Activated CD8-positive, alpha-beta memory T cell treated with anti-CD3 and anti-CD28 coated beads, Interleukin-2, amount 50 U/mL, for 48 hours (primary cell): ENCODE data around the gene PHLDB2.
A peak's percentile ranks its signal among the peaks of the same experiment; 100 is the strongest.

Experiments used
- DNase-seq: peaks from one replicate; pipeline ENCODE4 v3.0.0-alpha.2; 2020

PHLDB2 gene

DNA sequence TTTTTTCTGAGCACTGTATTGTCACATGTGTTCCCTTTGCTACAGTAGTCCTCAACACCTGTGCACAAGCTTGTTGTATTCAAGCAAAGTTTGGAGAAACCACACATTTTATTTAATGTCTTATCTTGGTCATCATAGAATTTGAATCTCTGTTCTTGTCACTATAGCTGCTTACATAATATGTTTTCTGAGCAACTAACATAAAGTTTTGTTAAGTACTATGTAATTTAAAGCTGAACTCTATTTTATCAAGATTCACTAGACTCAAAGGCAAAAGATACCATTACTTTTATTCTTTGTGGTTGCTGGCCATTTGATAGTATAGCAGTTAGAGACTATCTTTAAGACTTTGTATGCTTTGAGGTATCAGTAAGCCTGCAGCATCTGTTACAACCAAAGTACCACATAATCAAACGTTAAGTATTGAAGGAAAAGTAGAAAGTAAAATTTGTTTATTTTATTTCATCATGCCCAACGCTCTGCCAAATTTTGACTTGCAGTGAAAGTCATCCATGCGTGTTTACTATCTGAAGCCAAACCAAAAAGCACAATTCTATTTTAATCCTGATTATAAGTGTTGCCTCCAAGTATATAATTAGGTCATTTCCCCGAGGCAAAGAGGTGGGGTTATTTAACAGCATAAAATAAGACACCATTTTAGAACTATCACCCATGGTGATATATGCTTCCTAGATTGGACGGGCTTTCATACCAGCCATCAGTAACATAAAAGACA is 109.4 kb downstream of the PHLDB2 start:
- no peak for DNase-seq

DNA sequence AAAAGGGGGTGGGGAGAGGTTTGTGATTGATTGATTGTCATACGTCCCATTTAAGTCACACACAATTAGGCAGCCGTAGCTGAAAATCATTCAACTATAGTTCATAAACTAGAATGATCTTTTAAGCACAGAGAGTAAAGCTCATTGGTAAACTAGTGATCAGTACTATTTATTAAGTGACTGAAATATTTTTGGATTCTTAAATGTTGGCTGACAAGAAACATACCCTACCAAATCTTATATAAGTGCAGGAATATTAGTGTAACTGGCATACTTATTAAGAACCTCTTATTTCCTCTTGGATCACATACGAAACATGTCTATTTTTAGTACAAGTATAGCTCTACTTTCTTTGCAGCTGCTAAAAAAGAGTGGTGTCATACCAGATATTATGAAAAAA is 111.3 kb downstream of the PHLDB2 start:
- DNase-seq, result no peak

DNA sequence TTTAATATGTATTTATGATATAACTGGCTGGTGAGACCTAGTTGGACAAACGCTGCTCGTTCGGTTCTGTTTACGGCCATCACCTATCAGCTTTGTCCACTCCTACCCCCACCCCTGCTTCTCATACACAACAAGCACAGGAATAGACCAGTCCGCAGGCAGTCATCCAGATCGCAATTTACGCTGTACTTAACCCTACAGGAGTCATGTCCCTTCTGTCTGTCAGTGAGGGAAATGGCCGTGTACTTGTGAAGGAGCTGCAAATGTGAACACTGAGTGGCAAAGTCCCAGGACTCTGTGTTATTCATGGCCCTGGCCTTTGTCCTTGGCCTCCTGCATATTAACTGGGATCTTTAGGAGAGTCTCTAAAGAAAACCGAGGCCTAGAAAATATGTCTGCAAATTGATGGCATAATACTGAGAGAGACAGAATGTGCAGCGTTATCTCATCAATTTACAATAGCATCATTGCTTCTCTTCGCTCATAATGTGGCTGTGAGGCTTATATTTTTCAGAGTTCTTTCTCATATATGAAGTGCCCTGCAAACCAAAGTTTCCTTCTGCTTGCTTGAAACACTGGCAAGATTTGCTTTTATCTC is 112.6 kb downstream of the PHLDB2 start:
- DNase-seq, result no peak

DNA sequence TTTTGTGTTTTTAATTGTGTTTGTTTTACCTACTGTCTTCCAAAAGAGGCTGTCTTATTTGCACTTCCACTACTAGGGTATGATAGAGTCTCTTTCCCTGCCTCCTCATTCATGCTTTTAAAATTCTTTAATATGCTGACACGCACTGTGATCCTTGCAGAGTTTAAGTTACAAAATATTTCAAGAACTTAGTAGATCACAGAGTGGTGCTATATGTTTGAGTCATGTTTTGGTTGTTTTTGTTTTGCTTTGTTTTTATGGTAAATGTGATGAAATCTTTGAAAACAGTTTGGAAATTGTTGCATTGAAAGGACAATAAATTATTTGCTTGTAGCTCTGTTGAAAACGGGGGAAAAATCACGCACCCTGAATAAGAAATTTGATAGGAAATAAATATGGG is 113.8 kb downstream of the PHLDB2 start:
- DNase-seq, result no peak

DNA sequence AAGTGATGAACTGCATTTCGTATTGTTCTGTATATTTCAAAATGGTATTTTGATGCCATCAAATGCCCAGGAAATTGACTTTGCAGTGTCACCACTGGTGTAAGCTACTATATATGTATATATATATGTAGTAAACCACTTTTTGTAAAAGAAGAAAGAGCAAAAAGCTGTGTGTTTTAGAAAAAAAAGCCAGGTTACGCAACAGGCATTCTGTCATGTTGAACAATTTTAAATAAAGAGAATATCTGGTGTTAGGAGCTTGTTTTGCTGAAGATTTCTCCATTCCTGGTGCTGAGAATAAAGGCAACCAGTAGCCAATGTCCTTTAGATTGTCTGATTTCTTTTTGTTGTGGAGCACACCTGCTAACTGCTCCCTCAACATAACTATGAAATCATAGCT is 116.1 kb downstream of the PHLDB2 start:
- DNase-seq, result no peak

DNA sequence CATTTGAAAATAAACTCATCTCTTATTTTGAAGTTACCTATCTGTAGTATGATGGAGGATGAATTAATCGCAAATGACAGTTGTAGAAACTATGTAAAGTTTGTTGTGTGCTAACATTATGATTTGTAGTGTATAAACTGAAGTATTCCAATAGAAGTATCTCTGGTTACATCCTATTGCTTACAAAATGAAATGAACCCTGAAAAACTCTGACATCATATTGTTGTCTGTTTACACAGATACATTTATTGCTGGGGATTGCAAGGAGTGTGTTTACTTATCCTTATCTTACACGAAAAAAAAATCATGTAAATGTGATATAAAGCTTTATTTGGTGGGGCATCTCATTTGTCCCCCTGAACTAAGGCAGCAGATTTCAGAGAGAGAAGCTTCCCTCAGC is 117.2 kb downstream of the PHLDB2 start:
- no peak for DNase-seq

DNA sequence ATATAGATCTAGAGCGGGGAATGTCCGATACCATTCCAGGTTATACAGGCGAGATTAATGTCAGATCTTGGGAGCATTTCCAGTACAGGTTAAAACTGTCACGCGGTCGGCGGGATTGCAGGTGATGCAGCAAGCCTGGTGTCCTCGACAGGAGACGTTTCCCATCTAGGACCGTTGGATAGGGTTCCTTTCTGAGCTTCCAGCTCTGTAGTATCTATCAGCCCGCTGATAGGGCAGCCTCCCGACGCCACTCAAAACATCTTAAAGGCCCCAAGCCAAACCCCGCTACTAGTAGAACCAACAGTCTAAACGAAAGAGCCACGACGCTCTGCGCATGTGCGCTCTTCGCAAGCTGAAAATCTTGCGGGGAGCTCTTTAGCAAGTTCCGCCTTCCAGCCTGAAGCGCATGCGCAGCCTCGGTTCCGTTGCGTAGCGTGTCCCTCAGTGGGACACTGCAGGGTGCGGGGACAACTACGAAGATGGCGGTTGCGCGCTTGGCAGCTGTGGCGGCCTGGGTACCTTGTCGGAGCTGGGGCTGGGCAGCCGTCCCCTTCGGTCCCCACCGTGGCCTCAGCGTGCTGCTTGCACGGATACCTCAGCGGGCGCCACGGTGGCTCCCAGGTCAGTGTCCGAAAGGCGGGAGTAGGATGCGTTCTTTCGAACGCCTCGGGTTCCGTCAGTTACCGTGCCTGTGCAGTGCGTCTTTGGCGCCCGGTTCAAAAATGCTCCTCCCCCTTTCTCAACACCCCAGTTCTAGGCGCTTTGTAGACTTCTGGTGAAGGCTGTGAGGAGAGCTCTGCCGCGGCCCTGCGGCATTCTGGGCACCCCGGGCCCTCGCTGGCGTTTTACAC is 119.7 kb downstream of the PHLDB2 start, which contains the start of gene ABHD10:
ABHD10 (plus strand) TSS at position 444 of the 851 bp plus-strand sequence; CDS start at position 480, 36 bp downstream.
- DNase-seq, result peak; percentile 98

DNA sequence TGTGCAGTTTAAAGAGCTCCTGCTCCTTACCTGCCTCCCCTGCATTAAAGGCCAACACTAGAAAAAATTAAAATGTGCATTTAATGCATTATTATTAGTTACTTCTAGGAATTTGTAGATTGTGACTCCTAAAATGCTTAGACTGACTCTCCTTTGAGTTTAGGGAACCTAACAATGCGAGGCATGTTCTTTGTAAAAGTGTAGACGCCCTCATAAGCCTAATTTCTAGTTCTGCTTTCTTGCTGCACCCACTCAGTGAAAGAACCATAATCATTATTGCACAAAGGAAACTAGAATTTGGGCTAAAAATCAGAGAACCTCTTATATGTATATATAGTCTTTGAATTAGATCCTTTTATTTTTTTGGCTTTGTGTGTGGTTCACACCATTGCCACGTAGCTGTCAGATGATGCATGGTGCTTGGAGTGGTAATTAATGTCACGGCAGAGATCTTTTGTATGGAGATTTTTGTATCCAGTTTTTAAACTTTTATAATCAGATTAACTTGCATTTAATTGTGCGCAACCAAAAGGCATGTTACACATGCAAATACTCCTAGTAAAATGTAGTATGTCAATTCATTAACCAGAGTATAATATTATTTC is 120.5 kb downstream of the PHLDB2 start:
- DNase-seq, result no peak

DNA sequence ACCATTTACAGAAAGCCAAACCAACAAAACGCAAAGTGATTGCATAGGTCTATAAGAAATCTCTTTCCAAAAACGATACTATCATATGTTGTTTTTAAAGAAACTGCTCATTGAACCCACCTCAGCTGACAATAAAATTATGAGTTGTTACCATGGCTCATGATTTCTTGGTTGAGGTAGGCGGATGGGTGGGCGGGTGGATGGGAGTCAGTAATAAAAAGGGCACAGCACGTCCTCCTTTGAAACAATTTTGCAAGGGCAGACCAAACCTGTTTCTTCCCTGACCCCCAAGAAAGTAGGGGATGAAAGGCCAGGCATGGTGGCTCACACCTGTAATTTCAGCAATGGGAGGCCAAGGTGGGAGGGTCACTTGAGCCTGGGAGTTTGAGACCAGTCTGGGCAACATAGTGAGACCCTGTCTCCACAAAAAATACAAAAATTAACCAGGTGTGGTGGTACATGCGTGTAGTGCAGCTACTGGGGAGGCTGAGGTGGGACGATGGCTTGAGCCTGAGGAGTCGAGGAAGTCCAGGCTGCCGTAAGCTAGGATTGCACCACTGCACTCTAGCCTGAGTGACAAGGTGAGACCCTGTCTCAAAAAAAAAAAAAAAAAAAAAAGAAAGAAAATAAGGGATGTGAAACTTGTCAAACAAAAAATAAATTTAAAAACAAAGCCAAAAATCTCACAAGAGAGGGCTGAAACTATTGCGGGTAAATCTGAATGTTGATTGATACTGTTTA is 121.8 kb downstream of the PHLDB2 start:
- DNase-seq, result no peak

DNA sequence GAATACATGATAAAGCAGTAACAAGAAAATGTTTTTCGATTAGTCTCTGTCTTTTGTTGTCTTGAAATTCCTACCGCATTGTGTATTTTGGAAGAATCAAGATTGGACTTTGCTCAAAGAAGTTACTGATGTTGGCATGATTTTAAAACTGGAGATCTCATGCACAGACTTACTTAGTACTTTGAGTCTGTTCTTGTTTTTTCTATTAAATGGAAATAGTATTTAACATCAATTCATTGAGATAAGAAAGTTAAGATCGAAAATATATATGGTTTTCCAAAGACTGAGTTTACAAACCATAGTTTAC is 122.3 kb downstream of the PHLDB2 start:
- DNase-seq, result no peak

DNA sequence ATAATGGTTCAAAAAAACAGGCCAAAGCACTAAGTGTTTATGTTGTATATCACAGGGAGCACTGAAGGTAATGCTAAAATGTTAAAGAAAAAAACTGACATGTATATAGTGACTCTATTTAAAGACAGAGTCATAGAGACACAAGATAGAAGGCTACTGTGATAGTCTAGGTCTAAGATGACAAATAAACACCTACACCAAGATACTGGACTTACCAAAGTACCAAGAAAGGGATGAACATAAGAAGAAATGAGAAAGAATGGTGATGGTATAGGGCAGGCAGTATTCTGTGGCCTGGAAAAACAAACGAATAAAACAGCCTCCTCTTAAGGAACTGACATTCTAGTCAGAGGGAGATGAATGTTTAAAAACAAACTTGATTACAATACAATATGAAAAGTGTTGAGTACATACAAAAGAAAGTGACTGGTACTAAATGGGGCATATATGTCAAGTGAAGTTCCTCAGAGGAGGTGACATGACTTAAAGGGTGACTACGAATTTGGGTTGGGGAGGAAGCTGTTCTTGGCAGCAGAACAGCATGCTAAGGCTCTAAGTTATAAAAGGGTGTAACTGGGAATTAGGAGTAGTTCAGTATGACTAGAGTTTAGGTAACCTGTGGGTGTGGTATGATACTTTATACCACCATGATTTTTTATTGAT is 125.7 kb downstream of the PHLDB2 start:
- no peak for DNase-seq

DNA sequence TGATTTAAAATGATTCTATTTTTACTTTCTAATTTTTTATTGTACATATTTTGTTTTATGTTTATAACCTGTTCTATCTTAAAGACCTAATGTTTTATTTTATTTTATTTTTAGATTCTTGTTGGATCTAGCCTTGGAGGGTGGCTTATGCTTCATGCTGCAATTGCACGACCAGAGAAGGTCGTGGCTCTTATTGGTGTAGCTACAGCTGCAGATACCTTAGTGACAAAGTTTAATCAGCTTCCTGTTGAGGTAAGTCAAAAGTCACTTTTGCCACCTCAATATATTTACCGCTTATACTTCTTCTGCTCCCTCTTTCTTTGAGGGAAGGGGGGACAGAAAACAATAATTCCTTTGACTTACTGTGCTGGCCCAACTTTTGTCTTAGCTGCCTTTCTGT is 127.7 kb downstream of the PHLDB2 start:
- no peak for DNase-seq

DNA sequence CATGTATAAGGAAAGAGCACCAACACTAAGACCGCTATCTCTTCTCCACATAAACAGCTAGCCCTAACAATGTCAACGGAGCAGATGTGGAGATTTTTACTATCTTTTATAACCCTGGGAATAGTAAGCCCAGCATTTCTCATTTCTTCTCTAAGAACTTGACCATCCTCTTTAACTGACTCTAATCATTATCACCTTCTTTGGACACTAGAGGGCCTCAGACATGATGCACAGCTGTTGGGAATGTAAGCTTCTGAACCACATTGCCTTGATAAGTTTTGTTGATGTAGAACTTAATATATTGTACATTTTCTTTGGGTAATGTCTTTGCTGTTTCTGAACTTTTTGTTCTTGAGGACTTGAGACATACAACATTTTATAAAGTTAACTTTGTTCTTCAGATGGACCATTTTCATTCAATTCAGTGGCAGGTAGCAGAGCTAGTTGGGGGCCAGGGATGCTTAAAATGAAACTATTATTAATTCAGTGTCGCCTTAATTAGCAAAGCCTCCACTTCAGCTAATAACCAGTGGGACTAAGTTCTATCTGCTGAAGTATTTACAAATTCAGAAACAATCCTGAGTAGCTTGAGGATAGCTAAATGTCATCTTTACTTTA is 130.1 kb downstream of the PHLDB2 start:
- no peak for DNase-seq

DNA sequence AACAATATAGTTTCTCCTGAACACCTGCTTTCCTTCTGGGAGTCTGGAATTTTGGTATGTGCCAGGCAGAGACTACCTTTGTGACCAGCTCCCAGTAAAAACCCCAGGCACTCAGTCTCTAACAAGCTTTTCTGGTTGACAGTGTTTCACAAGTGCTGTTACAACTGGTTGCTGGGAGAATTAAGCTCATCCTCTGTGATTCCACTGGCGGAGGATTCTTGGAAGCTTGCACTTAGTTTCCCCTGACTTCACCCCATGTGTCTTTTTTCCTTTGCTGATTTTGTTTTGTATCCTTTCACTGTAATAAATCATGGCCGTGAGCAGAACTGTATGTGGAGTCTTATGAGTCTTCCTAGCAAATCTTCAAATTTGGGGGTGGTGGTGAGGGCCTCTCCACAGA is 134.0 kb downstream of the PHLDB2 start:
- DNase-seq, result no peak

DNA sequence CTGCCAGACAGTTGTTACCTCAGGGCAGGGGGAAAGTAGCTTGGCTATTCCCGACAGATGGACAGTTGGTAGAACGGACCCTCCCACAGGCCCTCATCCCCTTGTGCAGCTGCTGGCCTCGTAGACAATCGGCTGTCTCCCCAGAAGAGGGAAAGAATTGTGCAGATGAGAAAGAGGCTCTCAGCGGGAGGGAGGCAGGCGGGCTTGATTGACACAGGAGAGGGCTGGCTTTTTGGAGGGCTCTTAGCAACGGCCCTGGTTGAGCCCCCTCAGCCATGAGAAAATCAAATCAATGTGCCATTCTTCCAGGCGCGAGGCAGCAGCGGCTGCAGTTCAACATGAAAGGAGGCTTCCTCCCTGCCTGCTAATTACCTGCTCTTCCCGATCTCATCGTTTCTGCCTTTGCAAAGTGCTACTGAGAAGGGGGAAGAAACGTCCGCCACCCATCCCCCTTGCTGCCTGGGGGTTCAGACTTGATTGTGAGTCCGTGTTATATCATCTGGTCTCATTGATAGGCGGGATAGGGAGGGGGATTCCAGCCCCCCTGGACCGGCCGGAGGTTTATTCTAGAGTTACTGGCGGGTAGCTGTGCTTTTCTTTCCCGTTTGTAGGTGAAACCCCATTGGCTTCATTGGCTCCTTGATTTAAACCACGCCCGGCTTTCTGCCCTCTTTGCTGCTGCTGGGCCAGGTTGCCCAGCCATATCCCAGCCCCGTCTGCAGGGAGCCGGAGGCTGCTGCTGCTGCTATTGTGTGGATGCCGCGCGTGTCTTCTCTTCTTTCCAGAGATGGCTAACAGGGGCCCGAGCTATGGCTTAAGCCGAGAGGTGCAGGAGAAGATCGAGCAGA is 139.8 kb downstream of the PHLDB2 start, which contains the start of gene TAGLN3:
TAGLN3 (plus strand) TSS at position 287 of the 848 bp plus-strand sequence; CDS start at position 788, 501 bp downstream.
- no peak for DNase-seq

DNA sequence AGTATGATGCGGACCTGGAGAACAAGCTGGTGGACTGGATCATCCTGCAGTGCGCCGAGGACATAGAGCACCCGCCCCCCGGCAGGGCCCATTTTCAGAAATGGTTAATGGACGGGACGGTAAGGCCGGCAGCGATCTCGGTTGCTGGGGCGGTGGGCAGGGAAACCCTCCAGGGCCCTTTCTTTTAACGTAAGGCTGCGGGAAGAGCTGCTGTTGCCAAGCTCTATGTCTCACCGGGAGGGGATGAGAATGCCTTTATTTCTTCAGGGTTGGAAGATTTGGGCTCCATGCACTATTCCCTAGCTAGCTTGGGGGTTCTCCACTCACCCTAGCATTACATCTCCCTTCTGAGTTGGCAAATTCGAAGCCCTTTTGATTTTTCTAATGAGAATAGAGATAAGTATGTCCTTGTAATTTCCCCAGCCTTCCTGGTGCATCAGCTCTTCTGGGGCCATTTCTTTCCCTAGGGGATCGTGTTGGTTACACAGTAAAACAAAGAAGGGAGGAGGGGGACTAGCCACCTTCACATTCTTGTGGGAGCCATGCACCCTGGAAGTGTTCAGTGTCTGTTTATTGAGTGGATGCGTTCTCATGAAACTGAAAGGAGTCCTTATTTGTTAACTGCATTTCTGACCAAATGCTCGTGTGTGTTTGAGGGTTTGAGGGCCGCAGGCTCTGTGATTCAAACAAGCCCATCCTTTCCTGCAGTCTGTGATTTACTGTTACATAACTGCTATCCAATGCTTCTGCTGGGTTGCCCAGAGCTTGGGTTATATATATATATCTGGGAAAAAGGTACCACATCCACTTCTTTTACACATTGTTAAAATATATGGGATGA is 140.6 kb downstream of the PHLDB2 start:
- DNase-seq, result no peak

DNA sequence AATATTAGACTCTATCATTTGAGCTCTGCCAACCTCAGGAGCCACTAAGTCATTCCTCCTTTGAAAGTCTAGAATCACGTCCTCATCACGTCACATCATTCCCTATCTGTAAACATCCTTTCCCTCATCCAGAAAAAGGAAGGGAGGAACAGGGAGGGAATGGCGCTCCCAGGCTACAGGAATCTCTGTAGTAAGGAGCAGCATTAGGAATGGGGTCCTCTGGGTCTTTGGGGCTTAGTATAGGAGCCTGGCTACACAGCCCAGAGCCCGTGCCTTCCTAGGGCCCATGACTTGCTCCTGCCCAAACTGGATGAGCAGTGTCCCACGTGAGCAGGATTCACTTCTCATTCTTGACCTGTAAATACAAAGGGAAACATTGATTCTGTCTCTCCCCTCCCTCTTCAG is 141.3 kb downstream of the PHLDB2 start:
- DNase-seq, result no peak

DNA sequence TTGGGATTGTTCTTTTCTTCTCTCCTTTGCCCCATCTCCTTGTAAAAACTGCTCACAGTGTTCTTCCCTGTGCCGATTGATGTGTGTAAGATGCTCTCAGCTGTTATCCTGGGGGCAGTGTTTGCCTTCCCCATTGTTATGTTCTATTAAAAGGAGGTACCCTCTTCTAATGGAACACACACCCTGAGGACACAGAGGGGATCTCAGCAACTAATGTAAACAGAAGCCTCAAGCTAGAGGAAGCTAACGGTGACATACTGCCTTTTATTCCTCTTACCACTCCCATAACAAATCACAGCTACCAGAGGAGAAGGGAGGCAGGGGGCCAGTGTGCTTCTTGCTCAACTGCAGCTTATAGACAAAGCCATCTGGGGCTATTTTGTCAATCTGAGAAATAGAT is 141.9 kb downstream of the PHLDB2 start:
- no peak for DNase-seq

DNA sequence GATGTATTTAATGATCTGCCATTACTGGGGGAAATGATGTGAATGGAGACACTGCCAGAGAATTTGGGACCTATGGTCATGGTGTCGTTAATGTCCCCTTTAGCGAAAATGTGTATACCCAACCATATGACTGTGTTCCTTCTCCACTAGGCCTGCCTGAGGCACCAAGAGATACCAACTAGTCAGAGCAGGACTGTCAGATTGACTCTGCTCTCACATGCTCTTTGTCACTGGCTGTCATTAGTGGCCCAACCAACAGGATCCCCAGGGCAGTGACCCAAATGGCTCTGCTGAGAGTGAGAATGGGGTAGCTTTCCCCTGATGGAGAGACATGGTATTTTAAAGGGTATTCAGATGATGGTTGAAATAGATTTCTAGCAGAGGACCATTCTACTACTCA is 142.5 kb downstream of the PHLDB2 start:
- no peak for DNase-seq
